IMR-90 (cell line): Measurements from ENCODE around the gene STRA8.

Experiments used
- BHLHE40 ChIP-seq: fragments of 150-350 bp; IDR thresholded peaks from 2 replicates; pipeline ENCODE4 v1.6.1; 2016; ENCODE audit warnings: mild to moderate bottlenecking, low read depth, low read length
- CEBPB ChIP-seq: IDR thresholded peaks from 2 replicates; pipeline ENCODE4 v1.6.1; 2012; ENCODE audit warnings: low read depth, low read length, improper control_type of control experiment
- FOS ChIP-seq: fragments of 150-350 bp; IDR thresholded peaks from 2 replicates; pipeline ENCODE4 v1.6.1; 2016; ENCODE audit warnings: low read depth, low read length
- MAFK ChIP-seq: IDR thresholded peaks from 2 replicates; pipeline ENCODE4 v1.6.1; 2012; ENCODE audit warnings: low read depth, low read length, improper control_type of control experiment
- MXI1 ChIP-seq: IDR thresholded peaks from 2 replicates; pipeline ENCODE4 v1.6.1; 2012; ENCODE audit warnings: low read depth, mild to moderate bottlenecking, low read length, moderate library complexity, borderline replicate concordance
- POLR2A ChIP-seq: IDR thresholded peaks from 2 replicates; pipeline ENCODE4 v1.6.1; 2012; ENCODE audit warnings: mild to moderate bottlenecking, low read depth, low read length
- RAD21 ChIP-seq: IDR thresholded peaks from 2 replicates; pipeline ENCODE4 v1.6.1; 2012; ENCODE audit warnings: low read length, improper control_type of control experiment
- RFX5 ChIP-seq: IDR thresholded peaks from 2 replicates; pipeline ENCODE4 v1.8.0; 2012; ENCODE audit warnings: low read depth, mild to moderate bottlenecking, low read length, moderate library complexity
- TF ChIP-seq, protein P1 (sequence below): conservative IDR thresholded peaks from 2 replicates; pipeline ENCODE4 v1.5.1; 2012; ENCODE audit warnings: mild to moderate bottlenecking, low read depth, low read length, improper control_type of control experiment
- TF ChIP-seq, protein P2 (sequence below): fragments of 150-350 bp; IDR thresholded peaks from 2 replicates; pipeline ENCODE4 v1.6.1; 2017; ENCODE audit warnings: mild to moderate bottlenecking, antibody characterized with exemption, low read length, low read depth

DNA sequence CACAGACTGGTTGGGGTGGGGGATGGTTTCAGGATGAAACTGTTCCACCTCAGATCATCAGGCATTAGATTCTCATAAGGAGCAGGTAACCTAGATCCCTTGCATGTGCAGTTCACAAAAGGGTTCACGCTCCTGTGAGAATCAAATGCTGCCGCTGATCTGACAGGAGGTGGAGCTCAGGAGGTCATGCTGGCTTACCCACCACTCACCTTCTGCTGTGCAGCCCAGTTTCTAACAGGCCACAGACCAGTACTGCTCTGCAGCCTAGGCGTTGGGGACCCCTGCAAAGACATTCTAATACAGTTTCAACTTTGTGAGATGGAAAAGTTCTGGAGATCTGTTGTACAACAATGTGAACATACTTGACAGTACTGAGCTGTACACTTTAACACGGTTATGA is 39.9 kb downstream of the STRA8 start:
- TF ChIP-seq, protein P1, sequence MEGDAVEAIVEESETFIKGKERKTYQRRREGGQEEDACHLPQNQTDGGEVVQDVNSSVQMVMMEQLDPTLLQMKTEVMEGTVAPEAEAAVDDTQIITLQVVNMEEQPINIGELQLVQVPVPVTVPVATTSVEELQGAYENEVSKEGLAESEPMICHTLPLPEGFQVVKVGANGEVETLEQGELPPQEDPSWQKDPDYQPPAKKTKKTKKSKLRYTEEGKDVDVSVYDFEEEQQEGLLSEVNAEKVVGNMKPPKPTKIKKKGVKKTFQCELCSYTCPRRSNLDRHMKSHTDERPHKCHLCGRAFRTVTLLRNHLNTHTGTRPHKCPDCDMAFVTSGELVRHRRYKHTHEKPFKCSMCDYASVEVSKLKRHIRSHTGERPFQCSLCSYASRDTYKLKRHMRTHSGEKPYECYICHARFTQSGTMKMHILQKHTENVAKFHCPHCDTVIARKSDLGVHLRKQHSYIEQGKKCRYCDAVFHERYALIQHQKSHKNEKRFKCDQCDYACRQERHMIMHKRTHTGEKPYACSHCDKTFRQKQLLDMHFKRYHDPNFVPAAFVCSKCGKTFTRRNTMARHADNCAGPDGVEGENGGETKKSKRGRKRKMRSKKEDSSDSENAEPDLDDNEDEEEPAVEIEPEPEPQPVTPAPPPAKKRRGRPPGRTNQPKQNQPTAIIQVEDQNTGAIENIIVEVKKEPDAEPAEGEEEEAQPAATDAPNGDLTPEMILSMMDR, result no peak
- TF ChIP-seq MAFK (no peak), POLR2A (no peak), FOS (no peak), CEBPB (no peak), MXI1 (no peak), RAD21 (no peak), BHLHE40 (no peak), RFX5 (no peak)
- TF ChIP-seq, protein P2, sequence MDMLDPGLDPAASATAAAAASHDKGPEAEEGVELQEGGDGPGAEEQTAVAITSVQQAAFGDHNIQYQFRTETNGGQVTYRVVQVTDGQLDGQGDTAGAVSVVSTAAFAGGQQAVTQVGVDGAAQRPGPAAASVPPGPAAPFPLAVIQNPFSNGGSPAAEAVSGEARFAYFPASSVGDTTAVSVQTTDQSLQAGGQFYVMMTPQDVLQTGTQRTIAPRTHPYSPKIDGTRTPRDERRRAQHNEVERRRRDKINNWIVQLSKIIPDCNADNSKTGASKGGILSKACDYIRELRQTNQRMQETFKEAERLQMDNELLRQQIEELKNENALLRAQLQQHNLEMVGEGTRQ, result no peak
